HG02840 (cell line): ENCODE data around the gene IPO13.

Experiments
- ATAC-seq: cut with Tn5 transposase; IDR thresholded peaks from one replicate; pipeline ENCODE4 v1.9.1; 2021; ENCODE audit warnings: mild to moderate bottlenecking, moderate library complexity, moderate number of reproducible peaks; ENCODE audit not compliant: unreplicated experiment, low FRiP score

Gene IPO13

DNA sequence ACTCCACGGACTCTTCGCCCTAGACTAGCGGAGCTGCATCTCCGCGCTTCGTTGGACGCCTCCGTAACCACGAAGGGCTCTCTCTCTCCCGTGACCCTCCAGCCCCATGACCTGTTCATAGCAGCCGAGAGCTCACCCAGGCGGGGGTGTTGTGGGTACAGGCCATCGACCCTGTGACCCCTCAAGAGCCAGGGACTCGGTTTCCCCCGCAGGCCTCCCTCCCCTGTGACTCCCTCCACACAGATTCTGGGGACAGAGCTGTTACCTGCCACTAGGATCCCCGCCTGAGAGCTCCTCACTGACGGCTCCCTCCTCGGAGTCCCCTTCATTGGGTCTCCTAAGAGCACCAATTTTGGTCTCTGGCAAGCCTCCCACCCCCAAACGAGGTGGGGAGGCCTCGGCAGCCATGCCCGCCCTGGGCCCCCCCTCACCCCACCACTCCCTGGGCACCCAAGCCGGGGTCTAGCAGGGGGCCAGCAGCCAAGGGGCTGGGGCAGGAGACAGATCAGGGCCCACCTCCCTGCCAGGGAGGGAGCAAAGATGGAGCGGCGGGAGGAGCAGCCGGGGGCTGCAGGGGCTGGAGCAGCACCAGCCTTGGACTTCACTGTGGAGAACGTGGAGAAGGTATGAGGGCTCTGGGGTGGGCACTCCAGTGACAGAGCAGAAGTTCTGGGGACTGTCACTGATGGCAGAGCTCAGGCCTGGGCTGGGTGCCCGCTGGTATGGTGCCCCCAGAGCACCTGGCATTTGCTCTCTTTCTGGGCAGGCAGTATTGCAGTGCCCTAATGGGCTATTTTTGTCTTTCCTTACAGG is 517 bp downstream of the IPO13 start:
- peak; percentile 29 for ATAC-seq

DNA sequence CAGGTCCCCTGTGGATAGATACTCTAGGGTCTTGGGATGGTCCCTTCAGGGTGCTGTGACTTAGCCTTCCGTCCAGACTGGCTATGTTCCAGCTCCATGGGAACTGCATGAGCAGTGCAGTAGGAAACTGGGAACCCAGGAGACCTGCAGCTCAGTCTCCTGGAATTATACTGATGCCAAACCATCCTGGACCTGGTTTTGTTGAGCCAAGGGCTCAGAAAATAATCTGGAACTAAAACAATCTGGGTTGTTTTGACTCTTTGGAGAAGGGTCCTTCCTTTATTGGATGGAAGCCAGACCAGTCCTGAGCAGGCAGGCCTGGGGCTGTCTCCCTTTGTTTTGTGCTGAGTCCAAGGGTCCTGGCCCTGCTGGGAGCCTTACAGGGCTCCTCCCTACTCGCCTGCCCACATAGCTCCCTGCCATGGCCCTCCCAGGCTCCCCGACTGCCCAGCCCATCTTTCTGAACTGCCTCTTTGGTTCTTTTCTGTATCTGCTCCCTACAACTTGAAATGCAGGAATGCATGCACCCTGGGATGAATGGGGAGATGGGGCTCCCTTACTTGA is 1.2 kb downstream of the IPO13 start:
- ATAC-seq = no peak

DNA sequence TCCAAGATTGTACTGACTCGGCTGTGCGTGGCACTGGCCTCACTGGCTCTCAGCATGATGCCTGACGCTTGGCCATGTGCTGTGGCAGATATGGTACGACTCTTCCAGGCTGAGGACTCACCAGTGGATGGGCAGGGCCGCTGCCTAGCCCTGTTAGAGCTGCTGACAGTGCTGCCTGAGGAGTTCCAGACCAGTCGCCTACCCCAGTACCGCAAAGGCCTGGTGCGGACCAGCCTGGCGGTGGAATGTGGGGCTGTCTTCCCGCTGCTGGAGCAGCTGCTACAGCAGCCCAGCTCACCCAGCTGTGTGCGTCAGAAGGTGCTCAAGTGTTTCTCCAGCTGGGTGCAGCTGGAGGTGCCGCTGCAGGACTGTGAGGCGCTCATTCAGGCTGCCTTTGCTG is 2.9 kb downstream of the IPO13 start:
- no peak for ATAC-seq

DNA sequence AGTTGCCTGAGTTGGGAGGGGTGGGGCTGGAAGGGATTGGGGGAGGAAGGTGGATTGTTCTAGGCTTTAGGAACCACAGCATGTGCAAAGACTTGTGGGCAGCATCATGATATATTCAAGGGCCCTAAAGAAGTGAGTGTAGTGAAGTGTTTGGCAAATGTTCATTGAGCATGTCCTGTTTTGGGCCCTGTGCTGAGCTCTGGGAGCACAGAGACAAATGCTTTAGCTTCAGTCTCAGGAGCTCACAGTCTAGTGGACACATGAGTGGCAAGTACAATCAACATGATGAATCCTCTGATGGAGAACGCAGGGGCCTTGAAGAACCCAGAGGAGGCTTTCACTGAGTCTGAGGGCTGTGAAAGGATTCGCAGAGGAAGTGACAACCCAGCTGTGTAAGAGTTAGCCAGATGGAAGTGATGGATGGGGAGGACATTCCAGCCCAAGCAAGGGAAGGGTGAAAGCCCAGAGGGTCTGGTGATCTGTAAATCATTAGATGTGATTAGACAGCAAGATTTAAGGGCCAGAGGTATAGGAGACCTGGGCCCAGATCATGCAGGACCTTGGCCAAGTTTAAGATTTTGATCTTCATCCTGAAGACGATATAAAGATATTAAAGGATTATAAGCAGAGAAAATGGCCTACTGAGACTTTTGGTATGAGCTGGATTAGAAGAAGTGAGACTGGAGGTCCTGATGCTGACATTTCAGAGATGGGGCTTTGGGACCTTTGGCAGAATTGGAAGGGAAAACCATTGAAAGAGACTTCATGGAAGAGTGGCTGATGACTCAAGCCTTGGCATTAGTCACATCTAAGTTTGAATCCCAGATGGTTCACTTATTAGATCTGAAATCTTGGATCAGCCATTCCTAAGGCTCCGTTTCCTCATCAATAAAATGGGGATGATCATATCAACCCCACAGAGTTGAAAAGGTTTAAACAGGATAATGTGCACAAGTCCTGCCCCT is 4.6 kb downstream of the IPO13 start:
- ATAC-seq = no peak

DNA sequence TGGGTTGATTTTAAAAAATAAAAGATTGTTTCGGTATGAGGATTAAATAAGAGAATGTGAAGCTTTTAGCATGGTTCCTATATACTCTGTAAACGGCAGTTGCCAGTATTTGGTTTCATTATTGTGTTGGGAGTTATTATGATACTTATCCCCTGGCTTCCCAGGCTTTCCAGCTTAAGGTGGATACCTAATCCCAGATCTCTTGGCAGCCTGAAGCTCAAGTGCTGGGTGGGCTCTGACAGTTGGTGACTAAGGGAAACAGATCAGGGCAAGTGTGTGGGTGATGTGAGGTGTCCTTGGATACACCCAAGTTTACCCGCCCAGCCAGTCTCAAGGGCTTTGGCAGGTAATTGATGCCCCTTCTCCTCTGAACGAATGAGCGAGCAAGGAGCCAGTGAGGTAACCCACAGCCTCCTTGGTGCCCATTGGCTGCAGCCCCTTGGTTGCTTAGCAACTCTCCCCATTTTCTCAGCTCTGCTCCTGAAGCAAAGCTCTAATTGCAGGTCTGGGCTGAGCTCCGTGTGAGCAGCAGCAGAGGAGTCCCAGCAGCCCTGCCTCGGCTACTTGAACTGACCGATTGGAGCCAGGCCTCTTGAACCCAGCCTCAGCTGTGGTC is 6.1 kb downstream of the IPO13 start:
- ATAC-seq = no peak

DNA sequence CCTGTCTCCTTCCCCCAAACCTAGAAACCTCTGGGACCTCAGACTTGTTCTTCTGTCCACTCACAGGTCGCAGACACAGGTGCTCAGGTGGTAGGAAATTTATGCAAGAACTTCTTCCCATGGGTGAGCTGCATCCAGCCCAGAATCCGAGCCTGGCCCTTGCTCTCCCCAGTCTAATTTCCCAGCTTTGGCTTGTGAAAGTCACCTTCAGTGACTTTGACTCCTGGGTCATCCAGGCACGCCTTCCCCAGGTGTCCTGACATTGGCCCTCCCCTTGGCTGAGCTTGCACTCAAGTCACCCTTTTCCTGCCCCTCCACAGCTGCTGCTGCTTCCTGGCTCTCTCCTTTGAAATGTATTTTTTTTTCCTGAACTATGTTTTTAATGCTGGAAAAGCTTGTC is 6.6 kb downstream of the IPO13 start:
- no peak for ATAC-seq

DNA sequence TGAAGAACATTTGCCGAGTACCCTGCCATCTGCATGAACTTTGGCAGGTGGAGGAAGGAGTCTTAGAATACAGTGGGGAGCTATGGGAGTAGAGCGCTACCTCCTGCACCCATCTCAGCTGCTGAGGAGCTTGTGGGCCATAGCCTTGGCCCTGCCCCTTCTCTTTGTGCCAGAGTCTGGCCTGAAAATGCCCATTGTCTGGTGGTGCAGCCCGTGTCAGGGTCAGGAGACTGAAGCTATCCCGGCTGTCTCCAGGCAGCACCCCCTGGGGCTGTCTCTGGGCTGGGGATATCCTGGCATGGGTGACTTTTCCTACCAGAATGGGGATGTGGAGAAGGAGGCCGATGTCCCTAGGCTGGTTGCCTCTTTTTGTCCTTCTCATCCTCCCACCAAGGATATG is 7.3 kb downstream of the IPO13 start:
- ATAC-seq = no peak

DNA sequence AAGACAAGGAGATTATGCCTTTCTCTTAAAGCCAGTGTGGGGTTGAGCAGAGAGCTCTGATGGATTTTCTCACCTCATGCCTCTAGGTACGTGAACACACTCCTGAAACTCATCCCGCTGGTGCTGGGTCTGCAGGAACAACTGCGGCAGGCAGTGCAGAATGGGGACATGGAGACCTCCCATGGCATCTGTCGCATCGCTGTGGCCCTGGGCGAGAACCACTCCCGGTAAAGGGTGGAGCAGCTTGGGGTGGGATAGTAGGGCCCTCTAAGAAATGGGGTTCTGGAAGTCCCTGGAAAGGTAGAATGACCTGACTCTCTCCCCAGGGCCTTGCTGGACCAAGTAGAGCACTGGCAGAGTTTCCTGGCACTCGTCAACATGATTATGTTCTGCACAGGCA is 9.5 kb downstream of the IPO13 start:
- ATAC-seq = no peak

DNA sequence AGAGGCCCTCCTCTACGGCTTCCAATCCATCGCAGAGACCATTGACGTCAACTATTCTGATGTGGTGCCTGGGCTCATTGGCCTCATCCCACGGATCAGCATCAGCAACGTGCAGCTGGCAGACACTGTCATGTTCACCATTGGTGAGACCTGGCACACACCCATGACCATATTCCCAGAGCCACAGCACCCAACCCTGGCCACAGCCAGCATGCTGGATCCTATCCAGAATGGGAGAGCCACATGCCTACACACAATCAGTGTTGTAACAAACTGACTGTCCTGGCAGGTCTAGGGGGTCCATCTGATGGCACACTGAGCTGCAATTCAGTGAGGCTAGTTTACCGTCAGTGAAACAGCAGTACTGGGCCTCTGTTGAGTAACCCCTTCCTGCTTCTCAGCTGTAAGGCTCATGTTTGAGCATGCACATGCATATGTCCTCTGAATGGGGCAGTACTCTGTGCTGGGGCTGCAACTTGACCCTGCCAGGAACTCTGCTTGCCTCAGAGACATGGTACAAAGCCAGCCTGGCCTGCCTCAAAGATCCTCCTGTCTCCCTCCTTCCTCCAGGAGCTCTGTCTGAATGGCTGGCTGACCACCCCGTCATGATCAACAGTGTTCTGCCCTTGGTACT is 10.8 kb downstream of the IPO13 start:
- ATAC-seq = no peak

DNA sequence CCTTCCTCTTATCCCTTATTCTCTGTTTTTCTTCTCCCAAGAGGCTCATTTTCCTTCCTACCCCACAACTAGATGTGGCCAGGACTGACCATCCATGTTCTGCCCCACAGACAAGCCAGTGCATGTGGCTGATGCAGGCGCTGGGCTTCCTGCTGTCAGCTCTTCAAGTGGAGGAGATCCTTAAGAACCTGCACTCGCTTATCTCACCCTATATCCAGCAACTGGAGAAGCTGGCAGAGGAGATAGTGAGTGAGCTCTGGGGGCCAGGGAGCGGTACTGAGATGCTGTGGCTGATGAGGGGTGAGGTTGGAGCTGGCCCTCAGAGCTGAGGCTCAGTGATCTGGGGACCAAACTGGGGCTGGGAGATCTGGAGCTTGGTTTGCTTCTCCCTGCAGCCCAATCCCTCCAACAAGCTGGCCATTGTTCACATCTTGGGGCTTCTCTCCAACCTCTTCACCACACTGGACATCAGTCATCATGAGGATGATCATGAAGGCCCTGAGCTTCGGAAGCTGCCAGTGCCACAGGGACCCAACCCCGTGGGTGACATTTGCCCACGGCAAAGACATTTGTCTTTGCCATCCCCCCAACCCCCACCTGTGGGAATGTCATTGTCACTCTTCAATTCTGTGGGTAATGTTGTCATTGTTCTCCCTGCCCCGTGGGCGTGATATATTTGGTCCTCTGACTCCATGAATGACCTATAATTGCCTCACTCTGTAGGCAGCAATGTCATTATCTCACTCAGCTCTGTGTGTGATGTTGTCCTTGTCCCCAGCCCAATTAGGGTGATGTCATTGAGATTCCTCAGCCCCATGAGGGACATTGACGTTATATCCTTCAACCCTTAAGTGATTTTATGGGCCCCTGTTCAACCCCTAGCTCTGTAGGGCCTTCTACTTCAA is 11.9 kb downstream of the IPO13 start:
- no peak for ATAC-seq

DNA sequence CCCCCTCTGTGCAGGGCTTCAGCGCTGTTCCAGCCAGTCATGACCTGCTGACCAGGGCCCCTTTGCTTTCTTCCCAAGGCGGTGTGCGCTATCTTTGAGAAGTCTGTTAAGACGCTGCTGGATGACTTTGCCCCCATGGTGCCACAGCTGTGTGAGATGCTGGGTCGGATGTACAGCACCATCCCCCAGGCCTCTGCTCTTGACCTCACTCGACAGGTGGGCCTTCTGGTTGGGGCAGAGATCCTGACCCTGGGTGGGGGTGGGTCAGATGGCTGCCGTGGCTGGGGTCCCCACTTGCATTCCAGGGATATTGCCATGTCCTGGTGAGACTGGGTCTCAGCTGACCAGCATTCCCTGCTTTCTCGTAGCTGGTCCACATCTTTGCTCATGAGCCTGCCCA is 14.0 kb downstream of the IPO13 start:
- no peak for ATAC-seq

DNA sequence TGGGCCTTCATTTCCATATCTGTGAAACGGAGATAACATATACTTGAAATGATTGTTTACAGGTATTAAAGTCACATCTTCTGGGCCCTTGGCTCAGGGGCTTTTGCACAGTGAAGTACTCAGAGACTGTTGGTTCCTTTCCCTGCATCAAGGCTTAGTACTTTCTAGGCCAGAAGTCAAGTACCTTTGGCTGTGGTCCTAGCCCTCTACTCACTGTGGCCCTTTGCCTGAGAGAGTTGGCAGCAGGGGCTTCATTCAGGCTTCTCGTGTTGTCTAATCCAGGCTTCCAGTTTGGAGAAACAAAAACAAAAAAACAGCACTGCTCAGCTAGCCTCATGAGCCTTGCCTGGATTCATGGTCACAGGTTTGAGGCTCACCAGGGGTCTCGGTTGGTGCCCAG is 14.9 kb downstream of the IPO13 start:
- ATAC-seq = no peak

DNA sequence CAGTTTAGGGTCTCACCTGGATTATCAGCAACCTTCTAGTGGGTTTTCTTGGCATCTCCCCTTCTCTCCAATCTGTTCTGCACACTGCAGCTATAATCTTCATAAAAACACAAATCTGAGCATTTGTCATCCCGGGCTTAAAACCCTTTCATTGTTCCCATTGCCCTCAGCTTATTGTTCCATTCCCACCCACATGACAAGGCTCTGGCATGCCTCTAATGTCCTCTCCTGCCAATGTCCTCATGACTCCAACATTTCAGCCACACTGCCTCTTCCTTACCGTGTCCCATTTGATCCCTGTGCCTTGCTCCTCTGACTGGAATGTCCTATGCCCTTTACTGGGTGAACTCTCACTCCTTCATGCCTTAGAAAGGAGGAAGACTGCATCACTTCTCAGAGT is 15.6 kb downstream of the IPO13 start:
- no peak for ATAC-seq

DNA sequence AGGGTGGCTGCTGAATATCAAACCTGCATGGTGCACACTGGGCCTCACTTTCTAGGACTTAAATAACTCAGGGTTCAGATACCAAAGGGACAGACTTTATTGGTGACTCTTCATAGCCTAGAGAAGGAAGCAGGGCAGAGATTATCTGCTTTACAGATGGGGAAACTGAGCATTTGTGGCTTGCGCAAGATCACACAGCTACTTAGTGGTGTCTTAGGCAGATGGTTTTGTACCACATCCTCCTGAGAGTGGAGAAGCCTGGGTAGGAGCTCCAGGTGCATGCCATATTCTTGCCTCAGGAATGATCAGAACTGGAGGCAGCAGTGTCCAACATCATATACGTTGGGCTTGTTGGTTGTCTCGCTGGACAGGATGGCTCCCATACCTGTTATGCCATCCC is 16.3 kb downstream of the IPO13 start:
- no peak for ATAC-seq

DNA sequence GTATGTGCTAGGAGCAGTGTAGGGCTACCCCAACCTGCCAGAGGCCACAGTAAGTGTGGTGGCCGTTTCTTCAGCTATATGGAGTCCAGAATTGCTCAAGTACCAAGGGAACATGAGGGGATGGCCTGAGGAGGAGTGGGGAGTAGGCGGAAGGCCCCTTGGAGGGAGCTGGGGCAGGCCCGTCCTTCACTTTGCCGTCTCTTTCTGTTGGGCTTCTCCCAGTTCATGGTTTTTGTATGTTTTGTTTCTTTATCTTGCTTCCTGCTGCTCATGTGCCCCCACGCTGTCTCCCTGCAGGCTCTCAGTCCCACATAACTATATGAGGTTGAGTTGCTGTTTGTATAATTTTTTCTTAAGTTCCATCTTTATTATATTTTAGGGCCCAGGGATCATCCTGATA is 17.1 kb downstream of the IPO13 start:
- ATAC-seq = no peak

DNA sequence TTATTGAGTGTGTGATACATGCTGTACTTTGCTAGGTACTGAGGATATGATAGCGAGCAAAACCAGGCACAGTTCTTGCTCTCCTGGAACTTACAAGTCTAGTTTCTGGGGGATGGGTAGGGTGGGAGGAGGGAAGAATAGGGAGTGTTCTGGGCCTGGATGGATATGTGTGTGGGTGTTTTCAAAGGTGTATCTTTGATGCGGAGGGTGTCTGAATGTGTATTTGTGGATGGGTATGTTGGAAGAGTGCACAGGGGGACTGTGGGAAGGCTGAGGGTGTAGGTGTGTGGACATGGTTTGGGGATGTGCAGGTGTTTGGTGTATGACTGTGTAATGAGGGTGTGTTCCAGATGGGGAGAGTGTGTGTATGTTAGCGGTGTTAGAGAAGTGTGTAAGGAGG is 18.6 kb downstream of the IPO13 start:
- no peak for ATAC-seq

DNA sequence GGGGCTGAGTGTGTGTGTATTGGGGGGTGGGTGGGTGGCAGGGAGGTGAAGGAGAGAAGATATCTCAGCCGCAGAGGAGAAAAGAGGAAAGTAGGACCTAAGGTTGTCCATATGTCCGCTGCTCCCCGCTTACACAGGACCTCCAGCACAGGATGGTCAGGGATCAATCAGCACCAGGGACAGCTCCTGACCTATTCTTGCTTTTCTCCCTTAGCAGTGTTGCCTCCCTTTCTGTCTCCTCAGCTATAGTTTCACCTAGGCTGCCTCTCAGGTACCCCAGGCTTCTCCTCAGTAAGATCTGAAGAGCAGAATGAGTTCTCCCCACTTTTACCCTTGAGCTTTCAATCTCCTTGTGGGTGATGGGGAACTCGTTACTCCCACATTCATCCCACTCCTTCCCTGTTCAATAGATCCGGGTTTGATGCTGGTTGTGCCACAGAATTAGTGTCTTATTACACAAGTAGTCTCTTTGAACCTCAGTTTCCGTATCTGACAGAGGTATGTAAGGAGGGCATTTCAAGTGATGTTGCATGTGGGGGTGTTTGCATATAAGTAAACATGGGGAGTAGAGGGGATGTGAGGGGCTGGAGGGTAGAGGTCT is 21.7 kb downstream of the IPO13 start:
- ATAC-seq = no peak

DNA sequence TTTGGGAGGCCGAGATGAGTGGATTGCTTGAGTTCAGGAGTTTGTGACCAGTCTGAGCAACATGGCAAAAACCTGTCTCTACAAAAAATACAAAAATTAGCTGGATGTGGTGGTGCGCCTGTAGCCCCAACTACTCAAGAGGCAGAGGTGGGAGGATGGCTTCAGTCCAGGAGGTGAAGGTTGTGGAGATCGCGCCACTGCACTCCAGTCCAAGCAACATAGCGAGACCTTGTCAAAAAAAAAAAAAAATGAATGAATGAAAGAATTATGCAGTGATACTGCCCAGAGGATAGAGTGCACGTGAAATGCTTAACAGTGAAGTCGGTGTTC is 22.6 kb downstream of the IPO13 start:
- no peak for ATAC-seq
